ENCODE data around the gene SDK1.
"Not testable (repeated sequence)": the region's sequence is repeated elsewhere in the genome, so short reads cannot be mapped to it uniquely, and the experiment has no call there.

The SDK1 gene

DNA sequence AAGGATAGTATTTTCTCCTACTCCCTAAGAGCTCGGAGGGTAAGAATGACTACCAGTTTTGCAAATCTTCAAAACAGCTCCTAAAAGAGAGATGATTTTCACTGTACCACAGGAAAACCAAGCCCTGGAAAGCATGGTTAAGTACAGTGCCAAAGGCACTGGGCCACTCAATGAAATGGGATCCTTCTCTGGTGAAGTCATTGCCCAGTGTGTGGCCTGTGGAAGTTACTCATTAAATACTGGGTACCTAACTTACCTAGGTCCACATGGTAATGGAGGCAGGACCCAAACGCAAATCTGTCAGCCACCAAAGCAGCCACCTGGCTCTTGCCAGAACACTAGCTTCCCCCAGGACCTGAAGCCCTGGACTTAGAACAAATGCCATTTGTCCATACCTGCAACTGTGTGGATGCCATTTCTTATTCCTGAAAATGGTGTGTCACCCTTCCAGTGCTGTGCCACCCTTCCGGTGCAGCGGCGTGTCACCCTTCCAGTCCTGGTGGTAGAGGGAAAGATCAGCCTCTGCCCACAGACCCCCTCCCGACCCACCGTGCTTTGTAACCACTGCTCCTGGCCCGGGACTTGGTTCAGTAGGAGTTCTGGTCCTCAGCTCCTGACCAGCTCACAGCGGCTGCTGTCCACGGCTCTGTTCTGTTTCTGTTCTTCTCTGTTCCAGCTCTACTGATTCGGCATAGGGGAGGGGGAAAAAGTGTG is 659.2 kb downstream of the SDK1 start:
- H3K27ac ChIP-seq = no peak overlapping the region
- no peak for DNase-seq
- TF ChIP-seq, protein P1, sequence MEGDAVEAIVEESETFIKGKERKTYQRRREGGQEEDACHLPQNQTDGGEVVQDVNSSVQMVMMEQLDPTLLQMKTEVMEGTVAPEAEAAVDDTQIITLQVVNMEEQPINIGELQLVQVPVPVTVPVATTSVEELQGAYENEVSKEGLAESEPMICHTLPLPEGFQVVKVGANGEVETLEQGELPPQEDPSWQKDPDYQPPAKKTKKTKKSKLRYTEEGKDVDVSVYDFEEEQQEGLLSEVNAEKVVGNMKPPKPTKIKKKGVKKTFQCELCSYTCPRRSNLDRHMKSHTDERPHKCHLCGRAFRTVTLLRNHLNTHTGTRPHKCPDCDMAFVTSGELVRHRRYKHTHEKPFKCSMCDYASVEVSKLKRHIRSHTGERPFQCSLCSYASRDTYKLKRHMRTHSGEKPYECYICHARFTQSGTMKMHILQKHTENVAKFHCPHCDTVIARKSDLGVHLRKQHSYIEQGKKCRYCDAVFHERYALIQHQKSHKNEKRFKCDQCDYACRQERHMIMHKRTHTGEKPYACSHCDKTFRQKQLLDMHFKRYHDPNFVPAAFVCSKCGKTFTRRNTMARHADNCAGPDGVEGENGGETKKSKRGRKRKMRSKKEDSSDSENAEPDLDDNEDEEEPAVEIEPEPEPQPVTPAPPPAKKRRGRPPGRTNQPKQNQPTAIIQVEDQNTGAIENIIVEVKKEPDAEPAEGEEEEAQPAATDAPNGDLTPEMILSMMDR (IDR thresholded peaks at IDR 0.05; ENCODE audit: low read depth, low read length) = no peak

DNA sequence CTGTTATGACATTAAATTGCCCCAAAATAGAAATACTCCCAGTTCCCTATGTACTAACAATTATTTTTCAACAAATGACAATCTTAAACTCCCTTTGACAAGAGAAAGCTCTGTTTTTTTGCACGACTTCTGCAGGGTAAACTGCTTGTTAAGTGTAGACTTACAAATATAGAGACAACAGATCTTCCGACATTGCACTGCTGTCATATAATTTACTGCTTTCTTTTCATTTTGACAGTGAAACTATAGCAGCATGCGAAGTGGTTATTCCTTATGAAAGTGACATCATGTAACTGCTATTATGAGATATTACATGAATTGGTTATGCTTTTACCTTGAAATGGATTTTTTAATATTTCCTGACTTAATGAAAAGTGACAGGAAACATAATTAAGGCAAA is 659.9 kb downstream of the SDK1 start:
- H3K9me3 ChIP-seq (ENCODE audit: severe bottlenecking) = no peaks in the 10 kb centered on the region
- no peak overlapping the region for H3K4me3 ChIP-seq (ENCODE audit: low read depth, low read length)
- TF ChIP-seq, protein P1 (IDR thresholded peaks at IDR 0.05; ENCODE audit: low read depth, low read length) = no peak
- H3K27ac ChIP-seq = no peak overlapping the region
- H3K36me3 ChIP-seq = no peaks in the 10 kb centered on the region
- DNase-seq = no peak
- H3K27me3 ChIP-seq (ENCODE audit: insufficient read depth, low read depth, severe bottlenecking) = no peaks in the 10 kb centered on the region

More for the DNA sequence above, 659.2 kb downstream of the SDK1 start:
- Histone ChIP-seq H3K4me3 (ENCODE audit: low read depth, low read length) (no peak overlapping the region), H3K27me3 (ENCODE audit: insufficient read depth, low read depth, severe bottlenecking) (no peaks in the 10 kb centered on the region), H3K36me3 (no peaks in the 10 kb centered on the region), H3K9me3 (ENCODE audit: severe bottlenecking) (no peaks in the 10 kb centered on the region)

GRCh38 chr7:3961857-3962503 is 660.9 kb downstream of the SDK1 start:
- no peak overlapping the region for H3K27ac ChIP-seq
- no peaks in the 10 kb centered on the region for H3K9me3 ChIP-seq (ENCODE audit: severe bottlenecking)
- DNase-seq = no peak
- H3K27me3 ChIP-seq (ENCODE audit: insufficient read depth, low read depth, severe bottlenecking) = no peaks in the 10 kb centered on the region
- H3K36me3 ChIP-seq = no peaks in the 10 kb centered on the region
- no peak overlapping the region for H3K4me3 ChIP-seq (ENCODE audit: low read depth, low read length)
- TF ChIP-seq, protein P1 (IDR thresholded peaks at IDR 0.05; ENCODE audit: low read depth, low read length) = no peak

GRCh38 chr7:3963768-3964167 is 662.7 kb downstream of the SDK1 start:
- H3K36me3 ChIP-seq; H3K4me3 ChIP-seq (ENCODE audit: low read depth, low read length); H3K9me3 ChIP-seq (ENCODE audit: severe bottlenecking); H3K27ac ChIP-seq; H3K27me3 ChIP-seq (ENCODE audit: insufficient read depth, low read depth, severe bottlenecking); DNase-seq: not testable (repeated sequence)

DNA sequence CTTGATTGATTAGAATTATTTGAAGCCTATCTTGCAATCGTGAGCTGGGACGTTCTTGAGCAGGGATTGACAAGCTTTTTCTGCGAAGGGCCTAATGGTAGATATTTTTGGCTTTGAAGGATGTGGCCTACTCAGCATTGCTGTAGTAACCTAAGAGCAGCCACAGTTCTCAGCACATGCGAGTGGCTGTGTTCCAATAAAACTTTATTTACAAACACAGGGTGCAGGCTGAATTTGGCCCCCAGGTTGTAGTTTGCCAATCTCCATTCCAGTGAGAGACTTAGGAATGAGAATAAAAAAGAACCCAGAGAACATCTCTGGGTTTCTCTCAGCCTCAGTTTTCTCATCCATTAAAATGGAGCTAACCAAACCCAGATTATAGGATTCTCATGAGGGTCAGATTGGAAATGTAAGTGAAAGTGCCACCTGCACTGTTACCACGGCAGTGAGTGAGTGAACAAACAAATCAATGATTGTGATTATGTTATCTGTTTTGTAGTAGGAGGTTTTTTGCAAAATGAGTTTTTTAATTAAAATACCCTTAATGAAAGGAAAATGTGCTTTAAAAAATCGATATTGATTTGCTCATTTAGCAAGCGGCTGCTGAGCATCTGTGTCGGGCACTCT is 664.0 kb downstream of the SDK1 start:
- H3K9me3 ChIP-seq (ENCODE audit: severe bottlenecking) = no peaks in the 10 kb centered on the region
- no peak overlapping the region for H3K4me3 ChIP-seq (ENCODE audit: low read depth, low read length)
- H3K27ac ChIP-seq = no peak overlapping the region
- H3K36me3 ChIP-seq = no peaks in the 10 kb centered on the region
- H3K27me3 ChIP-seq (ENCODE audit: insufficient read depth, low read depth, severe bottlenecking) = no peaks in the 10 kb centered on the region
- TF ChIP-seq, protein P1 (IDR thresholded peaks at IDR 0.05; ENCODE audit: low read depth, low read length) = no peak
- DNase-seq = no peak

- H3K36me3 ChIP-seq = no peaks in the 10 kb centered on the region
- DNase-seq = no peak
- H3K4me3 ChIP-seq (ENCODE audit: low read depth, low read length) = no peak overlapping the region
- no peaks in the 10 kb centered on the region for H3K9me3 ChIP-seq (ENCODE audit: severe bottlenecking)
- TF ChIP-seq, protein P1 (IDR thresholded peaks at IDR 0.05; ENCODE audit: low read depth, low read length) = no peak
- H3K27ac ChIP-seq = no peak overlapping the region
- no peaks in the 10 kb centered on the region for H3K27me3 ChIP-seq (ENCODE audit: insufficient read depth, low read depth, severe bottlenecking)
These were observed 664.8 kb downstream of the SDK1 start for GRCh38 chr7:3965794-3966395.
